ENCODE measurements around the gene TFIP11. TPM values are rescaled to one million over a fixed set of nuclear protein-coding genes. Genes with fewer than 3 reads are reported as not detected.

TFIP11 gene
- total and polyA plus RNA-seq, 2 of the 8 experiments (the other 6 are each of a cell fraction or from before 2014, with no cell fraction given): 18.1 to 28.3 TPM

DNA sequence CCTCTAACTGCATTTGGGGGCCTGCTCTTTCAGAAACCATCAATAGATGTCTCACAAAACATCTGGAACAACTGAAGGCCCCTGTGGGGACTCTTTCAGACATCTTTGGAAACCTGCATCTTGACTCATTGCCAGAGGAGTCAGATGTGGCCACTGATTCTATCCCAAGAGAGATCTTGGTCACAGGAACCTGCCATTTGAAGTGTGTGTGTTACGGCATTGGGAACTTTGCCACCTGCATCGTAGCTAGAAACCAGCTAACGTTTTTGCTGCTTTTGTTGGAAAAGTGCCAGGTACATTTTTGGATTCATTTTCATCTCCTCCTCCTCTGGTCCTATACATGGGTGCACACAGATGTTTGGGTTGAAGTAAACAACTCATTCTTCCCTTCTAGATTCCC, 24.3 kb downstream of the TFIP11 start:
- no peak overlapping the region for H2BK15ac ChIP-seq (ENCODE audit: low read length)
- FAIRE-seq: no peak
- H2BK120ac ChIP-seq (replicated peaks; ENCODE audit: low read depth, low read length): no peak overlapping the region
- H3K14ac ChIP-seq (ENCODE audit: insufficient read length): no peak overlapping the region
- H3K4me3 ChIP-seq (ENCODE audit: extremely low read depth in 1 of 4, insufficient read depth in 2 of 4, low read depth in 3 of 4, low read length in 4 of 4): no peak overlapping the region
- no peak overlapping the region for H3K23ac ChIP-seq (ENCODE audit: insufficient read length)
- POLR2A ChIA-PET (ENCODE audit: partially characterized antibody): interaction anchor here (0.5 to 1.7 kb wide), 2 partner anchors 17 to 203 kb away, joined by 3 read pairs; no protein-coding TSS in a partner anchor
- no peak overlapping the region for H3K4me2 ChIP-seq (ENCODE audit: insufficient read depth in 1 of 2, low read depth in 2 of 2, low read length in 2 of 2)
- peaks cover 8% of the 10 kb centered on the region for H3K23me2 ChIP-seq (ENCODE audit: low read depth, low read length)
- no peak overlapping the region for H3K56ac ChIP-seq (replicated peaks; ENCODE audit: insufficient read length, low read depth, low read length)
- H2AK5ac ChIP-seq (ENCODE audit: low read depth, low read length): no peak overlapping the region
- CTCF ChIA-PET (ENCODE audit: partially characterized antibody): no interaction called here
- no peak overlapping the region for H4K91ac ChIP-seq (replicated peaks; ENCODE audit: insufficient read length, low read length)
- peaks cover 2 to 5% of the 10 kb centered on the region in 2 experiments for H4K20me1 ChIP-seq (replicated peaks in 1 of 2; ENCODE audit: control insufficient read depth in 1 of 2, insufficient read depth in 2 of 2, low read length in 2 of 2)
- no peak overlapping the region for H2BK20ac ChIP-seq (ENCODE audit: low read length)
- H3K79me1 ChIP-seq (ENCODE audit: low read depth, low read length): peaks cover 6% of the 10 kb centered on the region; the same call in 1 of the 2 replicates
- H3K36me3 ChIP-seq (ENCODE audit: control insufficient read depth in 2 of 4, insufficient read depth in 4 of 4, low read length in 3 of 4): peaks cover 20 to 48% (median 47%) of the 10 kb centered on the region in 4 experiments
- H3K79me2 ChIP-seq (ENCODE audit: control insufficient read depth in 1 of 2, insufficient read depth in 2 of 2, low read length in 2 of 2): peaks cover 12 to 24% of the 10 kb centered on the region in 2 experiments
- 85% methylated on average over 3 of the region's 3 CpGs; no CpG with 5 or more reads in 1 of the 2 experiments for WGBS, 2 experiments (ENCODE audit: extremely low coverage in 1 of 2, insufficient coverage in 1 of 2, insufficient read length in 1 of 2, insufficient replicate concordance in 2 of 2, low coverage in 1 of 2, low lambda C conversion rate in 2 of 2, missing lambda C conversion rate in 1 of 2)
- no peak overlapping the region for H2BK12ac ChIP-seq (ENCODE audit: low read depth, low read length)
- H3K9ac ChIP-seq (replicated peaks in 1 of 4; ENCODE audit: extremely low read depth in 1 of 4, low read depth in 3 of 4, low read length in 3 of 4): no peak overlapping the region
- H2AFZ ChIP-seq (ENCODE audit: low read length): no peak overlapping the region
- no peak overlapping the region for H4K8ac ChIP-seq (ENCODE audit: extremely low read depth, insufficient read depth, low read length)
- no peak for DNase-seq (ENCODE audit: low read depth in 1 of 2, low spot score in 2 of 2)
- no peak overlapping the region for H2BK5ac ChIP-seq (ENCODE audit: low read depth, low read length)
- no peak overlapping the region for H3K27ac ChIP-seq (ENCODE audit: low read depth, low read length)
- no peaks in the 10 kb centered on the region; a peak in 1 of 7 replicates for H3K27me3 ChIP-seq (replicated peaks in 1 of 4; ENCODE audit: control insufficient read depth in 3 of 4, extremely low read depth in 1 of 4, insufficient read depth in 3 of 4, low read length in 3 of 4)
- no peak overlapping the region for H3K4ac ChIP-seq (replicated peaks; ENCODE audit: insufficient read length, low read depth, low read length)
- peaks cover 0 to 3% (median 1%) of the 10 kb centered on the region in 4 experiments; a peak in 2 of 7 replicates for H3K4me1 ChIP-seq (replicated peaks in 1 of 4; ENCODE audit: control insufficient read depth in 3 of 4, insufficient read depth in 4 of 4, low read length in 3 of 4)
- H3K18ac ChIP-seq (ENCODE audit: extremely low read depth, low read length): no peak overlapping the region
- no peak overlapping the region for H4K5ac ChIP-seq (ENCODE audit: insufficient read length, low read depth, low read length)
- H3K9me3 ChIP-seq (ENCODE audit: insufficient read depth in 2 of 2, low read depth in 1 of 2, low read length in 1 of 2): no peaks in the 10 kb centered on the region
- TF ChIP-seq KDM4A (IDR thresholded peaks at IDR 0.05; ENCODE audit: low read depth, low read length, severe bottlenecking) (no peak), POU5F1 (IDR thresholded peaks at IDR 0.05; ENCODE audit: low read depth, low read length) (no peak), CEBPB (IDR thresholded peaks at IDR 0.05; ENCODE audit: low read depth, low read length) (no peak), BCL11A (IDR thresholded peaks at IDR 0.05; ENCODE audit: low read depth in 2 of 2, low read length in 2 of 2) (no peak), CBX8 (IDR thresholded peaks at IDR 0.05; ENCODE audit: borderline replicate concordance, low read depth, low read length) (no peak), JUND (IDR thresholded peaks at IDR 0.05; ENCODE audit: low read length) (no peak), RNF2 (IDR thresholded peaks at IDR 0.05; ENCODE audit: borderline replicate concordance, low read depth, low read length, missing control alignments, poor library complexity, severe bottlenecking) (no peak), NANOG (IDR thresholded peaks at IDR 0.05; ENCODE audit: insufficient read depth, low read depth, low read length, poor library complexity, severe bottlenecking) (no peak)
